A549 (cell line): ENCODE results near the gene DIS3L2. TPM values are rescaled to one million over a fixed set of nuclear protein-coding genes. Genes with fewer than 3 reads are reported as not detected.
A peak's percentile ranks its signal among the peaks of the same experiment; 100 is the strongest.
"Not testable (repeated sequence)": the region's sequence is repeated elsewhere in the genome, so short reads cannot be mapped to it uniquely, and the experiment has no call there.

Source experiments
- ATAC-seq, 2 experiments: fragments of 200-7000 bp in 1 of 2; fragments of >200 bp in 1 of 2; cut with Nextera tagmentation in 1 of 2; cut with Tn5 transposase in 1 of 2; 3 replicates each; pipeline versions ENCODE4 v1.8.0 to v1.9.1; 2018 to 2020; ENCODE audit warnings: mild to moderate bottlenecking in 1 of 2, moderate library complexity in 1 of 2
- CTCF ChIA-PET: fragments of 300-600 bp; sonication (Branson Sonifier 250); formaldehyde crosslinking; extraction: SDS; loops from one replicate; lab custom pipeline; 2021; ENCODE audit warnings: antibody characterized with exemption, inconsistent platforms; lab: Yijun Ruan, JAX
- POLR2A ChIA-PET: fragments of 350-600 bp; formaldehyde crosslinking; extraction: SDS; loops from one replicate; lab custom pipeline; 2021; ENCODE audit warnings: antibody characterized with exemption, inconsistent platforms; lab: Yijun Ruan, JAX
- DNase-seq, 2 experiments: peaks; one replicate each; pipeline versions ENCODE4 v3.0.0 to v3.0.0-alpha.2; 2011 to 2016; ENCODE audit warnings: low read depth in 1 of 2, low spot score in 1 of 2
- FAIRE-seq: peaks from 2 replicates; lab custom pipeline; 2011; peaks lifted over from hg19 to GRCh38; lab: Jason Lieb, UNC
- H3K27ac ChIP-seq, 2 experiments: fragments of >200 bp; sonication (Bioruptor Twin); formaldehyde crosslinking; 3 replicates each; pipeline ENCODE4 v1.5.1; 2016 to 2017
- H3K4me1 ChIP-seq: fragments of >200 bp; sonication (Bioruptor Twin); formaldehyde crosslinking; 3 replicates; pipeline ENCODE4 v1.6.1; 2016
- H3K4me2 ChIP-seq: fragments of >200 bp; sonication (Bioruptor Twin); formaldehyde crosslinking; 3 replicates; pipeline ENCODE4 v1.6.1; 2016
- H3K4me3 ChIP-seq: fragments of >200 bp; sonication (Bioruptor Twin); formaldehyde crosslinking; 3 replicates; pipeline ENCODE4 v1.5.1; 2016
- H3K9me3 ChIP-seq: fragments of >200 bp; sonication (Bioruptor Twin); formaldehyde crosslinking; 3 replicates; pipeline ENCODE4 v1.6.1; 2016
- CBX8 ChIP-seq: fragments of 200-600 bp; sonication (generic); IDR thresholded peaks from 2 replicates; pipeline ENCODE4 v1.6.1; 2016
- CHD2 ChIP-seq: fragments of 150-350 bp; IDR thresholded peaks from 2 replicates; pipeline ENCODE4 v1.6.1; 2014; ENCODE audit warnings: low read length; ENCODE audit not compliant: partially characterized antibody
- EP300 ChIP-seq, 2 experiments: fragments of >200 bp; sonication (Bioruptor Twin); formaldehyde crosslinking; IDR thresholded peaks; 2 replicates in 1 of 2; 3 replicates in 1 of 2; pipeline ENCODE4 v1.6.1; 2016 to 2017
- ESRRA ChIP-seq: fragments of 150-350 bp; IDR thresholded peaks from 2 replicates; pipeline ENCODE4 v1.6.1; 2014; ENCODE audit warnings: mild to moderate bottlenecking, low read length, borderline replicate concordance
- FOSL2 ChIP-seq, 2 experiments: fragments of 450-650 bp in 1 of 2; fragments of >200 bp in 1 of 2; sonication (Bioruptor Twin) in 1 of 2; formaldehyde crosslinking; IDR thresholded peaks; 2 replicates each; pipeline versions ENCODE4 v1.5.0 to v1.6.1; 2016 to 2020; ENCODE audit warnings: mild to moderate bottlenecking in 1 of 2, moderate library complexity in 1 of 2
- FOXS1 ChIP-seq: fragments of 250-450 bp; sonication (Bioruptor Pico); IDR thresholded peaks from 2 replicates; pipeline ENCODE4 v1.5.0; 2020; ENCODE audit warnings: mild to moderate bottlenecking, moderate library complexity
- HDAC2 ChIP-seq: fragments of 200-600 bp; sonication (generic); IDR thresholded peaks from 2 replicates; pipeline ENCODE4 v1.6.1; 2016
- HEYL ChIP-seq: fragments of 250-450 bp; sonication (Bioruptor Pico); IDR thresholded peaks from 2 replicates; pipeline ENCODE4 v1.8.0; 2021; ENCODE audit warnings: mild to moderate bottlenecking, moderate library complexity
- JUN ChIP-seq, 2 experiments: fragments of >200 bp; sonication (Bioruptor Twin); formaldehyde crosslinking; IDR thresholded peaks; 2 replicates in 1 of 2; 3 replicates in 1 of 2; pipeline ENCODE4 v1.6.1; 2016 to 2017
- KDM1A ChIP-seq: fragments of 200-600 bp; sonication (generic); IDR thresholded peaks from 2 replicates; pipeline ENCODE4 v1.6.1; 2016; ENCODE audit warnings: low read depth, mild to moderate bottlenecking
- KDM5A ChIP-seq: fragments of 200-600 bp; sonication (generic); IDR thresholded peaks from 2 replicates; pipeline ENCODE4 v1.6.1; 2016; ENCODE audit warnings: antibody characterized with exemption, mild to moderate bottlenecking
- MAFK ChIP-seq: fragments of 450-650 bp; IDR thresholded peaks from 2 replicates; pipeline ENCODE4 v1.6.1; 2014; ENCODE audit not compliant: partially characterized antibody
- MAZ ChIP-seq: fragments of 150-350 bp; IDR thresholded peaks from 2 replicates; pipeline ENCODE4 v1.6.1; 2014; ENCODE audit warnings: antibody characterized with exemption, low read depth, low read length, borderline replicate concordance
- MYC ChIP-seq: IDR thresholded peaks from 2 replicates; pipeline ENCODE4 v1.6.1; 2012; ENCODE audit warnings: mild to moderate bottlenecking, inconsistent platforms, low read length, improper control_type of control experiment, borderline replicate concordance
- NR3C1 ChIP-seq: fragments of >200 bp; sonication (Bioruptor Twin); formaldehyde crosslinking; IDR thresholded peaks from 3 replicates; pipeline ENCODE4 v1.6.1; 2017
- PHF8 ChIP-seq: fragments of 200-600 bp; sonication (generic); IDR thresholded peaks from 2 replicates; pipeline ENCODE4 v1.6.1; 2016; ENCODE audit warnings: low read depth, mild to moderate bottlenecking, antibody characterized with exemption, moderate library complexity, borderline replicate concordance
- POLR2A ChIP-seq: IDR thresholded peaks from 2 replicates; pipeline ENCODE4 v1.6.1; 2012; ENCODE audit warnings: mild to moderate bottlenecking, low read length
- RFX5 ChIP-seq: fragments of 450-650 bp; IDR thresholded peaks from 2 replicates; pipeline ENCODE4 v1.7.1; 2014; ENCODE audit warnings: antibody characterized with exemption, mild to moderate bottlenecking, moderate library complexity
- RNF2 ChIP-seq: fragments of 200-600 bp; sonication (generic); IDR thresholded peaks from 2 replicates; pipeline ENCODE4 v1.6.1; 2016; ENCODE audit warnings: low read depth, mild to moderate bottlenecking, antibody characterized with exemption, moderate library complexity, borderline replicate concordance
- TP53 ChIP-seq: fragments of 250-450 bp; sonication (Bioruptor Pico); IDR thresholded peaks from 2 replicates; pipeline ENCODE4 v1.5.0; 2021; ENCODE audit warnings: mild to moderate bottlenecking, moderate library complexity
- USF2 ChIP-seq: fragments of 450-650 bp; IDR thresholded peaks from 2 replicates; pipeline ENCODE4 v1.6.1; 2014; ENCODE audit warnings: antibody characterized with exemption
- ZFP36 ChIP-seq: fragments of 450-650 bp; IDR thresholded peaks from 2 replicates; pipeline ENCODE4 v1.6.1; 2014; ENCODE audit warnings: borderline replicate concordance; ENCODE audit not compliant: partially characterized antibody
- WGBS: methylation state at CpG from one replicate; pipeline ENCODE4 v1.1.6; 2017; ENCODE audit errors: missing lambda C conversion rate; 5-methylcytosine and 5-hydroxymethylcytosine counted together
- polyA plus RNA-seq, 4 experiments: library from polyadenylated mRNA; depleted of rRNA in 3 of 4; stranded (reverse); fragments of >200 nt; fragmentation: RNase III in 1 of 4; extraction: RNeasy Plus Mini Kit Qiagen cat#74134 plus additional on column Dnase treatment in 1 of 4; gene quantifications; 2 replicates in 3 of 4; 3 replicates in 1 of 4; pipeline ENCODE4 v1.2.3, GENCODE V29; 2011 to 2017

The DIS3L2 gene
- polyA plus RNA-seq, 2 of the 4 experiments (the other 2 are of a cell fraction), result 14.9 to 15.4 TPM

DNA sequence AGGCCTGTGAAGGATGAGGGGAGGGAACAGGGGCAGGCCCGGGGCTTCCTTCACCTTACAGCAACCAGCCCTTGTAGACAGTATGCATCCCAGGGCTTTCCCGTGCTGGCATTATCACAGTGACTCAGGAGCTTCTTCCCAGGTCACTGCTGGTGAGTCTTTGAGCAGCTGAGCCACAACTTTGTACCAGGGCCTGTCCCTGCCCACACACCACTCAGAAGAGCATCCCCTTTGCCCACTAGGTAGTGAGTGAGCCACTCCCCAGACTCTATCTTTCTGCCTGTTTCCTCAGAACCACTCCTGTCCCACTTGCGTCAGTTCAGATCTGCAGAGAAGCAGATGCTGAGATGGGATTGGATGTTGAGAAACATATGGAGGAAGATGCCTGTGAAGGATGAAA, 347.5 kb downstream of the DIS3L2 start:
- no peak overlapping the region for H3K4me2 ChIP-seq
- no peak overlapping the region for H3K4me3 ChIP-seq
- no peak for TF ChIP-seq FOXS1 (CRISPR knock-in tag)
- TF ChIP-seq USF2, result no peak
- no peak for TF ChIP-seq KDM1A
- TF ChIP-seq ZFP36, result no peak
- TF ChIP-seq MYC, result no peak
- TF ChIP-seq HEYL (CRISPR knock-in tag), result no peak
- no peak for TF ChIP-seq JUN (IDR thresholded peaks at IDR 0.05)
- no peak for TF ChIP-seq CHD2
- no peak for TF ChIP-seq MAZ
- TF ChIP-seq EP300 (IDR thresholded peaks at IDR 0.05), result no peak
- TF ChIP-seq ESRRA, result no peak
- DNase-seq (no peak), ATAC-seq (peak; percentile 32 to 33; a peak in 2 of 6 replicates), FAIRE-seq (no peak)
- CTCF ChIA-PET, result interaction anchor here (0.6 to 0.8 kb wide), 2 partner anchors 13 to 16 kb away, joined by 3 read pairs; no protein-coding TSS in a partner anchor
- H3K9me3 ChIP-seq, result peaks cover 21% of the 10 kb centered on the region; the same call in 2 of the 3 replicates
- no peak overlapping the region for H3K27ac ChIP-seq
- 88% methylated on average over 3 of the region's 3 CpGs for WGBS
- POLR2A ChIA-PET, result no interaction called here
- no peaks in the 10 kb centered on the region for H3K4me1 ChIP-seq

DNA sequence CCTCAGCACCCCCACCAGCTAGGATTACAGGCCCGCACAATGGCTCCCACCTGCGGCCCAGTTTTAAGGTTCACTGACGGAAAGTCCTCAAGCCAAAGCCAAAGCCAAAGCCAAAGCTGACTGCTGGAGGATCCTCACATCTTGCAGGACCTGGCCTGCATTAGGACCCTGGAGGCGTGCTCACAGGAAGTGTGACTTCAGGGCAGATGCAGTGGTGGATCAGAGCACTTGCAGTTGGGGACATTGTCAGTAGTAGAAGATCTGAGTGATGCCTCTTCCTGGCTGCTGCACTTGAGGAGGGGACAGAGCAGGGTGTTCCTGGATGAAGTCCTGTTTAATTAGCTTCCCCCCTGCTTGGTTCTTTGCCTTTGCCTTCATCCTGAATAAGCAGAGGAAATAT, 348.1 kb downstream of the DIS3L2 start:
- Histone ChIP-seq H3K9me3 (peaks cover 21% of the 10 kb centered on the region; the same call in 2 of the 3 replicates), H3K4me1 (no peaks in the 10 kb centered on the region), H3K4me3 (no peak overlapping the region), H3K27ac (no peak overlapping the region), H3K4me2 (no peak overlapping the region)
- ChIA-PET CTCF (interaction anchor here (0.6 to 2.0 kb wide), 4 partner anchors 13 to 409 kb away, joined by 3 to 8 read pairs (median 4); no protein-coding TSS in a partner anchor), POLR2A (no interaction called here)
- TF ChIP-seq RNF2, result no peak
- no peak for ATAC-seq
- WGBS, result 94% methylated on average over 4 of the region's 4 CpGs
- FAIRE-seq, result no peak
- no peak for DNase-seq

GRCh38 chr2:232310121-232310520, 348.6 kb downstream of the DIS3L2 start:
- H3K27ac ChIP-seq, result no peak overlapping the region
- ATAC-seq (no peak), FAIRE-seq (no peak), DNase-seq (no peak)
- H3K4me1 ChIP-seq, result no peaks in the 10 kb centered on the region
- no peak overlapping the region for H3K4me2 ChIP-seq
- ChIA-PET CTCF (interaction anchor here (0.7 to 2.0 kb wide), 4 partner anchors 16 to 409 kb away, joined by 3 to 8 read pairs (median 4); no protein-coding TSS in a partner anchor), POLR2A (no interaction called here)
- 95% methylated on average over 9 of the region's 9 CpGs for WGBS
- TF ChIP-seq FOSL2 (IDR thresholded peaks at IDR 0.05), result no peak
- TF ChIP-seq FOSL2 (CRISPR knock-in tag; IDR thresholded peaks at IDR 0.05), result no peak
- no peak for TF ChIP-seq PHF8
- no peak for TF ChIP-seq TP53
- no peak for TF ChIP-seq KDM1A
- no peak for TF ChIP-seq KDM5A
- no peak for TF ChIP-seq POLR2A
- TF ChIP-seq HDAC2, result no peak
- no peak for TF ChIP-seq NR3C1
- no peak overlapping the region for H3K4me3 ChIP-seq
- H3K9me3 ChIP-seq, result peaks cover 21% of the 10 kb centered on the region; the same call in 2 of the 3 replicates

GRCh38 chr2:232310696-232311095, 349.2 kb downstream of the DIS3L2 start:
- CTCF ChIA-PET, result interaction anchor here (0.7 to 2.0 kb wide), 5 partner anchors 15 to 410 kb away, joined by 3 to 8 read pairs (median 5); no protein-coding TSS in a partner anchor
- Histone ChIP-seq H3K4me3 (no peak overlapping the region), H3K9me3 (peaks cover 21% of the 10 kb centered on the region; the same call in 2 of the 3 replicates), H3K4me2 (no peak overlapping the region), H3K27ac (no peak overlapping the region), H3K4me1 (no peaks in the 10 kb centered on the region)
- POLR2A ChIA-PET, result no interaction called here
- ATAC-seq (no peak), DNase-seq (no peak), FAIRE-seq (no peak)
- TF ChIP-seq CBX8 (no peak), NR3C1 (no peak), RFX5 (no peak), MAFK (no peak), KDM1A (no peak)
- WGBS, result 90% methylated on average over 1 of the region's 1 CpG

- FAIRE-seq, ATAC-seq, H3K4me1 ChIP-seq, H3K4me3 ChIP-seq, POLR2A ChIA-PET, H3K27ac ChIP-seq, H3K4me2 ChIP-seq, DNase-seq: not testable (repeated sequence)
- CTCF ChIA-PET, result interaction anchor here (0.6 to 3.5 kb wide), 2 partner anchors 12 to 85 kb away, joined by 3 to 17 read pairs; no protein-coding TSS in a partner anchor
- 89% methylated on average over 2 of the region's 2 CpGs for WGBS
- peaks cover 21% of the 10 kb centered on the region; the same call in 2 of the 3 replicates for H3K9me3 ChIP-seq
Observed at GRCh38 chr2:232313645-232314044, 352.1 kb downstream of the DIS3L2 start.
